H1 (cell line): ENCODE data around the gene ADORA1. TPM values are rescaled to one million over a fixed set of nuclear protein-coding genes. Genes with fewer than 3 reads are reported as not detected.

Experiments used
- CBX5 ChIP-seq: fragments of 300-800, 300-1000 bp; sonication (generic); IDR thresholded peaks from 2 replicates; pipeline ENCODE4 v1.7.1; 2016; ENCODE audit warnings: antibody characterized with exemption, low read length, low read depth
- CBX8 ChIP-seq: fragments of 300-800, 300-1000 bp; sonication (generic); IDR thresholded peaks from 2 replicates; pipeline ENCODE4 v1.7.1; 2016; ENCODE audit warnings: low read depth, low read length, borderline replicate concordance
- CHD2 ChIP-seq: IDR thresholded peaks from 2 replicates; pipeline ENCODE4 v1.6.1; 2012; ENCODE audit warnings: low read length, improper control_type of control experiment
- CREB1 ChIP-seq: IDR thresholded peaks from 2 replicates; pipeline ENCODE4 v1.6.1; 2012; ENCODE audit warnings: inconsistent platforms
- EZH2 ChIP-seq: fragments of 200-600 bp; sonication (generic); IDR thresholded peaks from 2 replicates; pipeline ENCODE4 v1.7.1; 2012; ENCODE audit warnings: low read depth, mild to moderate bottlenecking, moderate library complexity, low read length, inconsistent platforms; ENCODE audit not compliant: severe bottlenecking
- KDM5A ChIP-seq: fragments of 200-600 bp; IDR thresholded peaks from 2 replicates; pipeline ENCODE4 v1.7.1; 2012; ENCODE audit warnings: mild to moderate bottlenecking, low read length, inconsistent platforms, mixed read lengths
- SIN3A ChIP-seq, 2 experiments: IDR thresholded peaks in 1 of 2; conservative IDR thresholded peaks in 1 of 2; 2 replicates each; pipeline ENCODE4 v1.6.1; 2011 to 2012; ENCODE audit warnings: low read length in 2 of 2, improper control_type of control experiment in 1 of 2, low read depth in 1 of 2, mild to moderate bottlenecking in 1 of 2
- SP2 ChIP-seq: IDR thresholded peaks from 2 replicates; pipeline ENCODE4 v1.6.1; 2012; ENCODE audit warnings: mild to moderate bottlenecking, low read length, inconsistent platforms
- SP4 ChIP-seq: IDR thresholded peaks from 2 replicates; pipeline ENCODE4 v1.6.1; 2012; ENCODE audit warnings: low read length, inconsistent platforms
- SRF ChIP-seq: IDR thresholded peaks from 2 replicates; pipeline ENCODE4 v1.6.1; 2011; ENCODE audit warnings: mild to moderate bottlenecking, low read depth, low read length, moderate library complexity
- TAF1 ChIP-seq: IDR thresholded peaks from 2 replicates; pipeline ENCODE4 v1.6.1; 2011; ENCODE audit warnings: mild to moderate bottlenecking, low read depth, low read length
- TEAD4 ChIP-seq: IDR thresholded peaks from 2 replicates; pipeline ENCODE4 v1.6.1; 2012; ENCODE audit warnings: low read depth, low read length, inconsistent platforms, mixed read lengths
- ZNF274 ChIP-seq: IDR thresholded peaks from 2 replicates; pipeline ENCODE4 v1.7.0; 2012; ENCODE audit warnings: low read length, borderline replicate concordance; ENCODE audit errors: extremely low read depth
- polyA plus RNA-seq, 7 experiments: library from polyadenylated mRNA; depleted of rRNA in 3 of 7; stranded (reverse) in 5 of 7; unstranded in 2 of 7; fragments of >200 nt in 5 of 7; fragments of 200-250 nt in 2 of 7; gene quantifications; 1 replicate in 5 of 7; 2 replicates in 1 of 7; 4 replicates in 1 of 7; pipeline versions ENCODE4 v1.2.1 to v1.2.3, GENCODE V29; 2011 to 2013; ENCODE audit warnings: missing spikeins in 2 of 7, mixed read lengths in 2 of 7
- total RNA-seq: library from RNA; stranded (reverse); fragmentation: NEBNext Ultra II Directional; extraction: Animal tissue kit (Norgen Biotek cat#: 25700); gene quantifications from 2 replicates; pipeline ENCODE4 v1.2.1, GENCODE V29; 2021

Gene ADORA1
- total and polyA plus RNA-seq, 2 of the 8 experiments (the other 6 are each of a cell fraction or from before 2014, with no cell fraction given), result 3.3 to 6.7 TPM

DNA sequence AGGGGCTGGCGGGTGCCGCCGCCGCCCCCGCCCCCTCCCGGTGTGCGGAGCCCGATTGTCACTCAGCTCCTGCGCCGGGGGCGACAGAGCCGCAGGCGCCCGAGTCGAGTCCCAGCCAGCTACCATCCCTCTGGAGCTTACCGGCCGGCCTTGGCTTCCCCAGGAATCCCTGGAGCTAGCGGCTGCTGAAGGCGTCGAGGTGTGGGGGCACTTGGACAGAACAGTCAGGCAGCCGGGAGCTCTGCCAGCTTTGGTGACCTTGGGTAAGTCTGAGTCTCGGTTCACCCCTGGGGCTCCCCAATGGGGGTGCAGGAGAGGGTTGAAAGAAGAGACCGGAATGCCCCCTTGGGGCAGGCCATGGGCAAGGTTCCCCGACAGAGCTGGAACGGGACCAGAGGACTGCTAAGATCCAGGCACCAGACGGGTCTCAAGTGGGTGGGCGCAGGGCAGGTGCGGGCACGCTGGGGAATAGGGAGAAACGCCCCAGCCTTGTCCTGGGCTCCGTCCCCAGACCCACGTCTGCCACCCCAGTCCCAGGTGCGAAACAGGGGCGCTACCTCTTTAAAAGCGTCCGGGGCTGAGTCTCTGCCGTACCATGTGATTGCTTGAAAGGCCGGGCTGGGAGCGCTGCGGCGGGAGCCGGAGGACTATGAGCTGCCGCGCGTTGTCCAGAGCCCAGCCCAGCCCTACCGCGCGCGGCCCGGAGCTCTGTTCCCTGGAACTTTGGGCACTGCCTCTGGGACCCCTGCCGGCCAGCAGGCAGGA is at the start of gene ADORA1 (continued):
- no peak for TF ChIP-seq CHD2
- TF ChIP-seq TEAD4, result no peak
- 0 out of 2 replicates have a peak, but pooled peaks have one; percentile 24 for TF ChIP-seq TAF1
- no peak for TF ChIP-seq CREB1
- no peak for TF ChIP-seq CBX5
- 0 out of 4 replicates have a peak, but pooled peaks of 1 of the 2 experiments have one; percentile 53 for TF ChIP-seq SIN3A (conservative IDR thresholded peaks at IDR 0.05 in 1 of 2, IDR thresholded peaks at IDR 0.05 in 1 of 2; ENCODE audit: low read depth in 1 of 2, low read length in 2 of 2)
- no peak for TF ChIP-seq SRF
- TF ChIP-seq ZNF274, result no peak
- no peak for TF ChIP-seq KDM5A
- TF ChIP-seq SP4, result no peak
- peak; percentile 51 for TF ChIP-seq EZH2
- TF ChIP-seq SP2, result no peak
- TF ChIP-seq CBX8, result no peak
